H1 (cell line): ENCODE measurements around the gene OR2V1. TPM values are rescaled to one million over a fixed set of nuclear protein-coding genes. Genes with fewer than 3 reads are reported as not detected.

Source experiments
- ASH2L ChIP-seq: fragments of 200-600, 300-600 bp; sonication (generic); IDR thresholded peaks from one replicate; pipeline ENCODE4 v1.7.1; 2017; ENCODE audit warnings: low read length
- CBX5 ChIP-seq: fragments of 300-800, 300-1000 bp; sonication (generic); IDR thresholded peaks from 2 replicates; pipeline ENCODE4 v1.7.1; 2016; ENCODE audit warnings: antibody characterized with exemption, low read length, low read depth
- CEBPB ChIP-seq: IDR thresholded peaks from 2 replicates; pipeline ENCODE4 v1.6.1; 2012; ENCODE audit warnings: low read depth, low read length
- CTBP2 ChIP-seq: IDR thresholded peaks from 2 replicates; pipeline ENCODE4 v1.7.0; 2011; ENCODE audit warnings: borderline replicate concordance, mild to moderate bottlenecking, moderate library complexity, mixed read lengths, low read length; ENCODE audit not compliant: insufficient read depth, insufficient read length
- EGR1 ChIP-seq: IDR thresholded peaks from 2 replicates; pipeline ENCODE4 v1.6.1; 2011; ENCODE audit warnings: low read depth, low read length, borderline replicate concordance
- FOSL1 ChIP-seq: IDR thresholded peaks from 2 replicates; pipeline ENCODE4 v1.6.1; 2011; ENCODE audit warnings: mild to moderate bottlenecking, low read depth, low read length, moderate library complexity; ENCODE audit not compliant: insufficient read depth
- HDAC2 ChIP-seq, 2 experiments: fragments of 300-600 bp in 1 of 2; sonication (generic) in 1 of 2; IDR thresholded peaks; 2 replicates each; pipeline ENCODE4 v1.6.1; 2011 to 2012; ENCODE audit warnings: low read depth in 2 of 2, low read length in 2 of 2, mild to moderate bottlenecking in 2 of 2, moderate library complexity in 2 of 2, borderline replicate concordance in 1 of 2, inconsistent platforms in 1 of 2
- JUND ChIP-seq: IDR thresholded peaks from 2 replicates; pipeline ENCODE4 v1.6.1; 2011; ENCODE audit warnings: mild to moderate bottlenecking, improper control_type of control experiment, low read length
- KDM4A ChIP-seq: IDR thresholded peaks from one replicate; pipeline ENCODE4 v1.7.1; 2012; ENCODE audit warnings: low read depth, mild to moderate bottlenecking, moderate library complexity, low read length, inconsistent platforms; ENCODE audit not compliant: severe bottlenecking
- SP4 ChIP-seq: IDR thresholded peaks from 2 replicates; pipeline ENCODE4 v1.6.1; 2012; ENCODE audit warnings: low read length, inconsistent platforms
- TCF12 ChIP-seq: IDR thresholded peaks from 2 replicates; pipeline ENCODE4 v1.6.1; 2011; ENCODE audit warnings: low read depth, mild to moderate bottlenecking, low read length
- ZNF274 ChIP-seq: IDR thresholded peaks from 2 replicates; pipeline ENCODE4 v1.7.0; 2012; ENCODE audit warnings: low read length, borderline replicate concordance; ENCODE audit errors: extremely low read depth
- polyA plus RNA-seq, 7 experiments: library from polyadenylated mRNA; depleted of rRNA in 3 of 7; stranded (reverse) in 5 of 7; unstranded in 2 of 7; fragments of >200 nt in 5 of 7; fragments of 200-250 nt in 2 of 7; gene quantifications; 1 replicate in 5 of 7; 2 replicates in 1 of 7; 4 replicates in 1 of 7; pipeline versions ENCODE4 v1.2.1 to v1.2.3, GENCODE V29; 2011 to 2013; ENCODE audit warnings: missing spikeins in 2 of 7, mixed read lengths in 2 of 7
- total RNA-seq: library from RNA; stranded (reverse); fragmentation: NEBNext Ultra II Directional; extraction: Animal tissue kit (Norgen Biotek cat#: 25700); gene quantifications from 2 replicates; pipeline ENCODE4 v1.2.1, GENCODE V29; 2021
- TF ChIP-seq, protein P1 (sequence below): fragments of 300-600 bp; sonication (generic); IDR thresholded peaks from 2 replicates; pipeline ENCODE4 v1.7.1; 2012; ENCODE audit warnings: low read length, moderate library complexity, mild to moderate bottlenecking, inconsistent platforms; ENCODE audit not compliant: insufficient replicate concordance

Gene OR2V1
- total and polyA plus RNA-seq, 2 of the 8 experiments (the other 6 are each of a cell fraction or from before 2014, with no cell fraction given), result not detected

DNA sequence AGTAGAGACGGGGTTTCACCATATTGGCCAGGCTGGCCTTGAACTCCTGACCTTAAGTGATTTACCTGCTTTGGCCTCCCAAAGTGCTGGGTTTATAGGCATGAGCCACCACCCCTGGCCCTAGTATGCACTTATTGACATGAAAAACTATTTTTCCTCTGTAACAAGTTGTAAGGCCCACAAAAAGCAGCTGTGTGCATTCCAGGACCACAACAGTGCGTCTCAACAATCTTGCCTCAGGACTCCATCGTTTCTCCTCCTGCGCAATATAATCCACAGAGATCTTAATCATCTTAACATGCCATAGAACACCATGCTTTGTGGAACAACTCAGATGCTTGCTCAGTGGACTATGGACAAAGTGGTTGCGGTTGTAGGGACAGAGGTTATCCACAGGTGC lies 10.2 kb downstream of the OR2V1 start (continued):
- TF ChIP-seq, protein P1, sequence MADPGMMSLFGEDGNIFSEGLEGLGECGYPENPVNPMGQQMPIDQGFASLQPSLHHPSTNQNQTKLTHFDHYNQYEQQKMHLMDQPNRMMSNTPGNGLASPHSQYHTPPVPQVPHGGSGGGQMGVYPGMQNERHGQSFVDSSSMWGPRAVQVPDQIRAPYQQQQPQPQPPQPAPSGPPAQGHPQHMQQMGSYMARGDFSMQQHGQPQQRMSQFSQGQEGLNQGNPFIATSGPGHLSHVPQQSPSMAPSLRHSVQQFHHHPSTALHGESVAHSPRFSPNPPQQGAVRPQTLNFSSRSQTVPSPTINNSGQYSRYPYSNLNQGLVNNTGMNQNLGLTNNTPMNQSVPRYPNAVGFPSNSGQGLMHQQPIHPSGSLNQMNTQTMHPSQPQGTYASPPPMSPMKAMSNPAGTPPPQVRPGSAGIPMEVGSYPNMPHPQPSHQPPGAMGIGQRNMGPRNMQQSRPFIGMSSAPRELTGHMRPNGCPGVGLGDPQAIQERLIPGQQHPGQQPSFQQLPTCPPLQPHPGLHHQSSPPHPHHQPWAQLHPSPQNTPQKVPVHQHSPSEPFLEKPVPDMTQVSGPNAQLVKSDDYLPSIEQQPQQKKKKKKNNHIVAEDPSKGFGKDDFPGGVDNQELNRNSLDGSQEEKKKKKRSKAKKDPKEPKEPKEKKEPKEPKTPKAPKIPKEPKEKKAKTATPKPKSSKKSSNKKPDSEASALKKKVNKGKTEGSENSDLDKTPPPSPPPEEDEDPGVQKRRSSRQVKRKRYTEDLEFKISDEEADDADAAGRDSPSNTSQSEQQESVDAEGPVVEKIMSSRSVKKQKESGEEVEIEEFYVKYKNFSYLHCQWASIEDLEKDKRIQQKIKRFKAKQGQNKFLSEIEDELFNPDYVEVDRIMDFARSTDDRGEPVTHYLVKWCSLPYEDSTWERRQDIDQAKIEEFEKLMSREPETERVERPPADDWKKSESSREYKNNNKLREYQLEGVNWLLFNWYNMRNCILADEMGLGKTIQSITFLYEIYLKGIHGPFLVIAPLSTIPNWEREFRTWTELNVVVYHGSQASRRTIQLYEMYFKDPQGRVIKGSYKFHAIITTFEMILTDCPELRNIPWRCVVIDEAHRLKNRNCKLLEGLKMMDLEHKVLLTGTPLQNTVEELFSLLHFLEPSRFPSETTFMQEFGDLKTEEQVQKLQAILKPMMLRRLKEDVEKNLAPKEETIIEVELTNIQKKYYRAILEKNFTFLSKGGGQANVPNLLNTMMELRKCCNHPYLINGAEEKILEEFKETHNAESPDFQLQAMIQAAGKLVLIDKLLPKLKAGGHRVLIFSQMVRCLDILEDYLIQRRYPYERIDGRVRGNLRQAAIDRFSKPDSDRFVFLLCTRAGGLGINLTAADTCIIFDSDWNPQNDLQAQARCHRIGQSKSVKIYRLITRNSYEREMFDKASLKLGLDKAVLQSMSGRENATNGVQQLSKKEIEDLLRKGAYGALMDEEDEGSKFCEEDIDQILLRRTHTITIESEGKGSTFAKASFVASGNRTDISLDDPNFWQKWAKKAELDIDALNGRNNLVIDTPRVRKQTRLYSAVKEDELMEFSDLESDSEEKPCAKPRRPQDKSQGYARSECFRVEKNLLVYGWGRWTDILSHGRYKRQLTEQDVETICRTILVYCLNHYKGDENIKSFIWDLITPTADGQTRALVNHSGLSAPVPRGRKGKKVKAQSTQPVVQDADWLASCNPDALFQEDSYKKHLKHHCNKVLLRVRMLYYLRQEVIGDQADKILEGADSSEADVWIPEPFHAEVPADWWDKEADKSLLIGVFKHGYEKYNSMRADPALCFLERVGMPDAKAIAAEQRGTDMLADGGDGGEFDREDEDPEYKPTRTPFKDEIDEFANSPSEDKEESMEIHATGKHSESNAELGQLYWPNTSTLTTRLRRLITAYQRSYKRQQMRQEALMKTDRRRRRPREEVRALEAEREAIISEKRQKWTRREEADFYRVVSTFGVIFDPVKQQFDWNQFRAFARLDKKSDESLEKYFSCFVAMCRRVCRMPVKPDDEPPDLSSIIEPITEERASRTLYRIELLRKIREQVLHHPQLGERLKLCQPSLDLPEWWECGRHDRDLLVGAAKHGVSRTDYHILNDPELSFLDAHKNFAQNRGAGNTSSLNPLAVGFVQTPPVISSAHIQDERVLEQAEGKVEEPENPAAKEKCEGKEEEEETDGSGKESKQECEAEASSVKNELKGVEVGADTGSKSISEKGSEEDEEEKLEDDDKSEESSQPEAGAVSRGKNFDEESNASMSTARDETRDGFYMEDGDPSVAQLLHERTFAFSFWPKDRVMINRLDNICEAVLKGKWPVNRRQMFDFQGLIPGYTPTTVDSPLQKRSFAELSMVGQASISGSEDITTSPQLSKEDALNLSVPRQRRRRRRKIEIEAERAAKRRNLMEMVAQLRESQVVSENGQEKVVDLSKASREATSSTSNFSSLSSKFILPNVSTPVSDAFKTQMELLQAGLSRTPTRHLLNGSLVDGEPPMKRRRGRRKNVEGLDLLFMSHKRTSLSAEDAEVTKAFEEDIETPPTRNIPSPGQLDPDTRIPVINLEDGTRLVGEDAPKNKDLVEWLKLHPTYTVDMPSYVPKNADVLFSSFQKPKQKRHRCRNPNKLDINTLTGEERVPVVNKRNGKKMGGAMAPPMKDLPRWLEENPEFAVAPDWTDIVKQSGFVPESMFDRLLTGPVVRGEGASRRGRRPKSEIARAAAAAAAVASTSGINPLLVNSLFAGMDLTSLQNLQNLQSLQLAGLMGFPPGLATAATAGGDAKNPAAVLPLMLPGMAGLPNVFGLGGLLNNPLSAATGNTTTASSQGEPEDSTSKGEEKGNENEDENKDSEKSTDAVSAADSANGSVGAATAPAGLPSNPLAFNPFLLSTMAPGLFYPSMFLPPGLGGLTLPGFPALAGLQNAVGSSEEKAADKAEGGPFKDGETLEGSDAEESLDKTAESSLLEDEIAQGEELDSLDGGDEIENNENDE, result no peak
- TF ChIP-seq EGR1, result no peak
- no peak for TF ChIP-seq CTBP2
- TF ChIP-seq SP4, result no peak
- TF ChIP-seq JUND, result no peak
- TF ChIP-seq KDM4A, result no peak
- no peak for TF ChIP-seq CEBPB
- no peak for TF ChIP-seq ASH2L
- no peak for TF ChIP-seq ZNF274
- no peak for TF ChIP-seq HDAC2 (IDR thresholded peaks at IDR 0.05; ENCODE audit: borderline replicate concordance in 1 of 2, low read depth in 2 of 2, low read length in 2 of 2)
- TF ChIP-seq TCF12, result no peak
- no peak for TF ChIP-seq CBX5
- TF ChIP-seq FOSL1, result no peak
